K562 (cell line): ENCODE measurements around the gene MEA1.

ENCODE experiments used
- BDP1 ChIP-seq: IDR thresholded peaks from 3 replicates; pipeline ENCODE4 v1.6.1; 2011; ENCODE audit not compliant: insufficient read length, insufficient read depth
- KDM4B ChIP-seq, 2 experiments: fragments of 450-650 bp in 1 of 2; sonication (generic) in 1 of 2; IDR thresholded peaks; 2 replicates each; pipeline ENCODE4 v1.6.1; 2016 to 2017; ENCODE audit warnings: borderline replicate concordance in 2 of 2, antibody characterized with exemption in 1 of 2, low read depth in 1 of 2, mild to moderate bottlenecking in 1 of 2
- MTA2 ChIP-seq: fragments of 450-650 bp; IDR thresholded peaks from 2 replicates; pipeline ENCODE4 v1.6.1; 2016; ENCODE audit warnings: low read depth
- POLR2A ChIP-seq: fragments of 450-650 bp; conservative IDR thresholded peaks from 2 replicates; pipeline ENCODE4 v1.6.1; 2016
- POLR2AphosphoS2 ChIP-seq: IDR thresholded peaks from 2 replicates; pipeline ENCODE4 v1.6.1; 2012; ENCODE audit warnings: low read length, improper control_type of control experiment
- RAD21 ChIP-seq, 2 experiments: fragments of 250-450 bp in 1 of 2; fragments of 450-650 bp in 1 of 2; sonication (Bioruptor Pico) in 1 of 2; formaldehyde crosslinking in 1 of 2; IDR thresholded peaks in 1 of 2; conservative IDR thresholded peaks in 1 of 2; 2 replicates each; pipeline versions ENCODE4 v1.4.0 to v1.8.0; 2020 to 2022; ENCODE audit warnings: mild to moderate bottlenecking in 2 of 2, moderate library complexity in 1 of 2
- RBM15 ChIP-seq: fragments of 200-400 bp; formaldehyde crosslinking; IDR thresholded peaks from 2 replicates; pipeline ENCODE4 v1.6.1; 2018; ENCODE audit warnings: mild to moderate bottlenecking, low read length, moderate library complexity; ENCODE audit not compliant: insufficient read depth
- SMC3 ChIP-seq: conservative IDR thresholded peaks from 2 replicates; pipeline ENCODE4 v1.6.1; 2011; ENCODE audit warnings: low read depth, low read length, improper control_type of control experiment; ENCODE audit not compliant: insufficient read depth
- ZNF253 ChIP-seq: fragments of 250-450 bp; sonication (Bioruptor Pico); conservative IDR thresholded peaks from 2 replicates; pipeline ENCODE4 v1.6.1; 2021; ENCODE audit warnings: mild to moderate bottlenecking
- TF ChIP-seq, protein P1 (sequence below): fragments of 450-650 bp; IDR thresholded peaks from 2 replicates; pipeline ENCODE4 v1.6.1; 2016; ENCODE audit warnings: borderline replicate concordance
- TF ChIP-seq, protein P2 (sequence below): IDR thresholded peaks from 2 replicates; pipeline ENCODE4 v1.6.1; 2016; ENCODE audit warnings: missing genetic modification characterization, missing compliant biosample characterization

DNA sequence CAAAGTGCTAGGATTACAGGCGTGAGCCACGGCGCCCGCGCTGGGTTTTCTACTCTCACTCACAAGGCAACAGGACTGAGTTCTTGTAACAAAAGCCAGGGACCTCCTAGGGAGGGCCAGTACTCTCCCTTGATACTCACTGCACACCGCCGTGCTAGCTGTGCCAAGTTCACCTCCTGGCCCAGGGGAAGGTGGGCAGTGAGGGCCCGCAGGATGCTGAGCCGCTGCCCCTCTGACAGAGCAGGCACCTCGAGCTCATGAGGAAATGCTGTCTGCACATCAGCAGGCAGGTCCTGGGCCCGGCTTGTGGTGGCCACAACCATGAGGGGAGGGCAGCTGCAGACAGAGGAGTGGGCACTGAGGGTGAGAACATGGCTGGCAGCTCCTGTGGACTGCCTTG lies 46.5 kb downstream of the MEA1 start:
- TF ChIP-seq MTA2: no peak
- TF ChIP-seq, protein P1, sequence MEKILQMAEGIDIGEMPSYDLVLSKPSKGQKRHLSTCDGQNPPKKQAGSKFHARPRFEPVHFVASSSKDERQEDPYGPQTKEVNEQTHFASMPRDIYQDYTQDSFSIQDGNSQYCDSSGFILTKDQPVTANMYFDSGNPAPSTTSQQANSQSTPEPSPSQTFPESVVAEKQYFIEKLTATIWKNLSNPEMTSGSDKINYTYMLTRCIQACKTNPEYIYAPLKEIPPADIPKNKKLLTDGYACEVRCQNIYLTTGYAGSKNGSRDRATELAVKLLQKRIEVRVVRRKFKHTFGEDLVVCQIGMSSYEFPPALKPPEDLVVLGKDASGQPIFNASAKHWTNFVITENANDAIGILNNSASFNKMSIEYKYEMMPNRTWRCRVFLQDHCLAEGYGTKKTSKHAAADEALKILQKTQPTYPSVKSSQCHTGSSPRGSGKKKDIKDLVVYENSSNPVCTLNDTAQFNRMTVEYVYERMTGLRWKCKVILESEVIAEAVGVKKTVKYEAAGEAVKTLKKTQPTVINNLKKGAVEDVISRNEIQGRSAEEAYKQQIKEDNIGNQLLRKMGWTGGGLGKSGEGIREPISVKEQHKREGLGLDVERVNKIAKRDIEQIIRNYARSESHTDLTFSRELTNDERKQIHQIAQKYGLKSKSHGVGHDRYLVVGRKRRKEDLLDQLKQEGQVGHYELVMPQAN: no peak
- no peak for TF ChIP-seq POLR2A
- TF ChIP-seq, protein P2, sequence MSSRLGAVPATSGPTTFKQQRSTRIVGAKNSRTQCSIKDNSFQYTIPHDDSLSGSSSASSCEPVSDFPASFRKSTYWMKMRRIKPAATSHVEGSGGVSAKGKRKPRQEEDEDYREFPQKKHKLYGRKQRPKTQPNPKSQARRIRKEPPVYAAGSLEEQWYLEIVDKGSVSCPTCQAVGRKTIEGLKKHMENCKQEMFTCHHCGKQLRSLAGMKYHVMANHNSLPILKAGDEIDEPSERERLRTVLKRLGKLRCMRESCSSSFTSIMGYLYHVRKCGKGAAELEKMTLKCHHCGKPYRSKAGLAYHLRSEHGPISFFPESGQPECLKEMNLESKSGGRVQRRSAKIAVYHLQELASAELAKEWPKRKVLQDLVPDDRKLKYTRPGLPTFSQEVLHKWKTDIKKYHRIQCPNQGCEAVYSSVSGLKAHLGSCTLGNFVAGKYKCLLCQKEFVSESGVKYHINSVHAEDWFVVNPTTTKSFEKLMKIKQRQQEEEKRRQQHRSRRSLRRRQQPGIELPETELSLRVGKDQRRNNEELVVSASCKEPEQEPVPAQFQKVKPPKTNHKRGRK (tag): no peak
- TF ChIP-seq BDP1: no peak
- TF ChIP-seq POLR2AphosphoS2: no peak
- TF ChIP-seq RAD21 (CRISPR knock-in tag; conservative IDR thresholded peaks at IDR 0.05 in 1 of 2, IDR thresholded peaks at IDR 0.05 in 1 of 2): no peak
- TF ChIP-seq ZNF253: no peak
- TF ChIP-seq RBM15: no peak
- no peak for TF ChIP-seq SMC3
- TF ChIP-seq KDM4B (IDR thresholded peaks at IDR 0.05; ENCODE audit: borderline replicate concordance in 2 of 2, low read depth in 1 of 2): no peak
